Measurements from ENCODE around the gene PTPN20.

- TF ChIP-seq POLR2A (IDR thresholded peaks at IDR 0.05; ENCODE audit: low read length) (no peak), GATA1 (IDR thresholded peaks at IDR 0.05; ENCODE audit: low read depth, low read length) (no peak)
Measured at GRCh38 chr10:47046321-47047126, 135.3 kb downstream of the PTPN20 start.

Measured in erythroblast (primary cell).